ENCODE data around the gene GCNA. TPM values are rescaled to one million over a fixed set of nuclear protein-coding genes. Genes with fewer than 3 reads are reported as not detected.
"Not testable (repeated sequence)": the region's sequence is repeated elsewhere in the genome, so short reads cannot be mapped to it uniquely, and the experiment has no call there.

Gene GCNA
- total RNA-seq, 4 donors from 2014 or later, result 2.8 to 12.9 (median 8.8) TPM

DNA sequence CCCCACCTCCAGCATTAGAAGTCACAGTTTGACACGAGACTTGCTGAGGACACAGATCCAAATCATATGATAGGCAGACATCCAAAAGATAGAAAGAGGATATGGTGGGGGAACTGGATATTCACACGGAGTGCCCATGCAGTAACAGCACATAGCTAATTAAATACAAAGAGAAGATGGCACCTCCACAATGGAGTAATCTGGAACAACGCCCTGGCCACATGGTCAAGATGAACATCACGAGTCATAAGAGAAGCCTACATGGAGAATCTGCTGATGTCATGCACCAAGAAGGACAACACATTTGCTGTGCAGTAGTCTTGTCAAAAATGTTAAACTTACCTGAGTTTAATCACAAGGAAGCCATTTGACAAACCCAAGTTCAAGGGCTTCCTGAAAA is 79.0 kb downstream of the GCNA start:
- no peak overlapping the region for H3K27ac ChIP-seq
- H3K9me3 ChIP-seq, result no peaks in the 10 kb centered on the region
- no peaks in the 10 kb centered on the region for H3K27me3 ChIP-seq
- 82 to 84% methylated on average over 4 of the region's 4 CpGs for WGBS, 2 donors
- H3K36me3 ChIP-seq, result no peaks in the 10 kb centered on the region
- H3K4me1 ChIP-seq, result no peaks in the 10 kb centered on the region
- no peak for DNase-seq (ENCODE audit: low spot score in 2 of 2)
- TF ChIP-seq, protein P1, sequence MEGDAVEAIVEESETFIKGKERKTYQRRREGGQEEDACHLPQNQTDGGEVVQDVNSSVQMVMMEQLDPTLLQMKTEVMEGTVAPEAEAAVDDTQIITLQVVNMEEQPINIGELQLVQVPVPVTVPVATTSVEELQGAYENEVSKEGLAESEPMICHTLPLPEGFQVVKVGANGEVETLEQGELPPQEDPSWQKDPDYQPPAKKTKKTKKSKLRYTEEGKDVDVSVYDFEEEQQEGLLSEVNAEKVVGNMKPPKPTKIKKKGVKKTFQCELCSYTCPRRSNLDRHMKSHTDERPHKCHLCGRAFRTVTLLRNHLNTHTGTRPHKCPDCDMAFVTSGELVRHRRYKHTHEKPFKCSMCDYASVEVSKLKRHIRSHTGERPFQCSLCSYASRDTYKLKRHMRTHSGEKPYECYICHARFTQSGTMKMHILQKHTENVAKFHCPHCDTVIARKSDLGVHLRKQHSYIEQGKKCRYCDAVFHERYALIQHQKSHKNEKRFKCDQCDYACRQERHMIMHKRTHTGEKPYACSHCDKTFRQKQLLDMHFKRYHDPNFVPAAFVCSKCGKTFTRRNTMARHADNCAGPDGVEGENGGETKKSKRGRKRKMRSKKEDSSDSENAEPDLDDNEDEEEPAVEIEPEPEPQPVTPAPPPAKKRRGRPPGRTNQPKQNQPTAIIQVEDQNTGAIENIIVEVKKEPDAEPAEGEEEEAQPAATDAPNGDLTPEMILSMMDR (IDR thresholded peaks at IDR 0.05), result no peak
- no peak for TF ChIP-seq POLR2A (IDR thresholded peaks at IDR 0.05)
- H3K4me3 ChIP-seq, result no peak overlapping the region

GRCh38 chrX:71659342-71659741 is 81.1 kb downstream of the GCNA start:
- no peak for DNase-seq (ENCODE audit: low spot score in 2 of 2)
- no peaks in the 10 kb centered on the region for H3K4me1 ChIP-seq
- H3K27ac ChIP-seq, result no peak overlapping the region
- 69 to 73% methylated on average over 3 of the region's 3 CpGs for WGBS, 2 donors
- H3K27me3 ChIP-seq, result no peaks in the 10 kb centered on the region
- no peaks in the 10 kb centered on the region for H3K9me3 ChIP-seq
- TF ChIP-seq, protein P1 (IDR thresholded peaks at IDR 0.05), result no peak
- TF ChIP-seq EP300 (IDR thresholded peaks at IDR 0.05), result no peak
- no peak for TF ChIP-seq POLR2A (IDR thresholded peaks at IDR 0.05)
- H3K36me3 ChIP-seq, result no peaks in the 10 kb centered on the region
- no peak overlapping the region for H3K4me3 ChIP-seq

GRCh38 chrX:71659959-71660358 is 81.7 kb downstream of the GCNA start:
- TF ChIP-seq POLR2A (IDR thresholded peaks at IDR 0.05), result no peak
- TF ChIP-seq EP300 (IDR thresholded peaks at IDR 0.05), result no peak
- TF ChIP-seq, protein P1 (IDR thresholded peaks at IDR 0.05), result no peak
- no peak for DNase-seq (ENCODE audit: low spot score in 2 of 2)
- H3K27ac ChIP-seq, result no peak overlapping the region
- no peak overlapping the region for H3K4me3 ChIP-seq
- no peaks in the 10 kb centered on the region for H3K36me3 ChIP-seq
- H3K9me3 ChIP-seq, result no peaks in the 10 kb centered on the region
- no peaks in the 10 kb centered on the region for H3K4me1 ChIP-seq
- H3K27me3 ChIP-seq, result no peaks in the 10 kb centered on the region
- WGBS, 2 donors, result 95 to 96% methylated on average over 4 to 6 of the region's 6 CpGs

GRCh38 chrX:71660562-71661416 is 82.6 kb downstream of the GCNA start:
- Histone ChIP-seq H3K27me3 (no peaks in the 10 kb centered on the region), H3K36me3 (no peaks in the 10 kb centered on the region), H3K27ac (no peak overlapping the region), H3K4me1 (no peaks in the 10 kb centered on the region), H3K9me3 (no peaks in the 10 kb centered on the region), H3K4me3 (no peak overlapping the region)
- no peak for DNase-seq (ENCODE audit: low spot score in 2 of 2)
- WGBS, 2 donors, result 86 to 93% methylated on average over 13 to 22 of the region's 22 CpGs
- TF ChIP-seq POLR2A (IDR thresholded peaks at IDR 0.05), result no peak
- TF ChIP-seq EP300 (IDR thresholded peaks at IDR 0.05), result no peak
- TF ChIP-seq, protein P1 (IDR thresholded peaks at IDR 0.05), result no peak

DNA sequence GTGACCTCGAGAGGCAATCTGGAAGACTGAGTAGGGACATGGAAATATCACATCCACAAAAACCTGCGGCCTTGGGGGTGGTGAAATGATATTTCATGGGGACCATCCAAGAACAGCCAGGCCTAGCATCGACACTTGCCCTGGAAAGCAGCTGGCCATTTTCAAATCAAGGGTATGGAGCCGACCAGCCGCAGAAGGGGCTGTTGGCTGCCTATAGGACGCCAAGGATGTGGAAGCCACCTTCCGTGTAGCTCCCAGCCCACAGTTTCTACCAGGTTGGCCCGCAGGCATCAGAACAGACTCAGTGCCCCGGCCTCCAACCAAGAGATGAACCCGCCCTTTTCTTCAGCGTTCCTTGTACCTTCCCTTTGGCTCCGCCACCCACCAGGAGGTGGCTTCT is 83.7 kb downstream of the GCNA start:
- no peaks in the 10 kb centered on the region for H3K36me3 ChIP-seq
- H3K27ac ChIP-seq, result no peak overlapping the region
- WGBS, 2 donors, result 85 to 86% methylated on average over 10 to 12 of the region's 12 CpGs
- no peaks in the 10 kb centered on the region for H3K4me1 ChIP-seq
- TF ChIP-seq, protein P1 (IDR thresholded peaks at IDR 0.05), result no peak
- TF ChIP-seq EP300 (IDR thresholded peaks at IDR 0.05) (no peak), POLR2A (IDR thresholded peaks at IDR 0.05) (no peak)
- DNase-seq (ENCODE audit: low spot score in 2 of 2), result no peak
- no peaks in the 10 kb centered on the region for H3K27me3 ChIP-seq
- no peaks in the 10 kb centered on the region for H3K9me3 ChIP-seq
- no peak overlapping the region for H3K4me3 ChIP-seq

- H3K27me3 ChIP-seq; H3K36me3 ChIP-seq; H3K4me1 ChIP-seq; H3K9me3 ChIP-seq; DNase-seq (ENCODE audit: low spot score in 2 of 2); H3K4me3 ChIP-seq; H3K27ac ChIP-seq: not testable (repeated sequence)
- 71 to 73% methylated on average over 8 to 11 of the region's 11 CpGs for WGBS, 2 donors
These were observed 84.4 kb downstream of the GCNA start for GRCh38 chrX:71662654-71663053.
